Amygdala (tissue), 56 donors: Measurements from ENCODE around the gene TPPP2.

ENCODE experiments used
- DNase-seq, 56 donors: peaks; one replicate each; lab custom pipeline; 2025; lab: John Stamatoyannopoulos, UW

The TPPP2 gene

DNA sequence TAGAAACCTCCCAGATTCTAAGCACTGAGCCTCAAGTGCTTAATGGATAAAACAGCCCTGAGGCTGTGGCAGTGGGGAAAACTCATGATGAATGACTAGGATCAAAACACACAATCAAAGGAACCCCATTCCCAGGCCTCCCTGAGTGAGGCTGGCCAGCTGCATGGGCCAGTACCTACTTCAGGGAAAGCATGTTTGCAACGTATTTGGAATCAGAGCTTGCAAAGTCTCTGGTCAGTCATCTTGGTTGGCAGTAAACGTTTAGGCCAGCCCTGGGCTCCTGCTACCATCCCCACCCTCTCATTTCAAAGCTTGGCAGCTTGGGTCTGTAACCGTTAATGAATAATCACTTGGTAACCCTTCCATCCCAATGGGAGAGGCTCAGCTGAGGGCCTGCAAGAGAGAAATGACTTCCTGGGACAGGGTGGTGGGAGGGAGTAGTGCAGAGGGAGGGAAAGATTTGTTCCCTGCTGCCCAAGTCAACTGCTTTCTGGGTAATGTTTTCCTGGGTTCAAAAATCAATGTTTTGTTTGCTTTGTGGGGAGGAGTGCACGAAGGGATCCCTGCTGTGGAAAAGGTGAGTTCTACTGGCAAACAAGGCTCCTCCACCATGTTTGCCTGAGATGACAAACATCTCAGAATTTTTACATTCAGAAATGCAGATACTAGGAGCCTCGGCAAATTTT lies 25.6 kb downstream of the TPPP2 start:
- DNase-seq, result no peak

GRCh38 chr14:21056520-21057163 lies 26.6 kb downstream of the TPPP2 start:
- no peak for DNase-seq

- no peak for DNase-seq
Observed at GRCh38 chr14:21057803-21058675, 28.0 kb downstream of the TPPP2 start, which contains the start of gene RNASE8. TSS of gene RNASE8 (plus strand) at chr14:21057822. CDS start at chr14:21057893, 71 bp downstream.

GRCh38 chr14:21058903-21059302 lies 28.9 kb downstream of the TPPP2 start:
- DNase-seq, result no peak

GRCh38 chr14:21059842-21060613 lies 30.0 kb downstream of the TPPP2 start:
- peak in 11 of 56 donors; percentile 6 to 41 (median 22) for DNase-seq

GRCh38 chr14:21060614-21061346 lies 30.8 kb downstream of the TPPP2 start:
- no peak for DNase-seq

DNA sequence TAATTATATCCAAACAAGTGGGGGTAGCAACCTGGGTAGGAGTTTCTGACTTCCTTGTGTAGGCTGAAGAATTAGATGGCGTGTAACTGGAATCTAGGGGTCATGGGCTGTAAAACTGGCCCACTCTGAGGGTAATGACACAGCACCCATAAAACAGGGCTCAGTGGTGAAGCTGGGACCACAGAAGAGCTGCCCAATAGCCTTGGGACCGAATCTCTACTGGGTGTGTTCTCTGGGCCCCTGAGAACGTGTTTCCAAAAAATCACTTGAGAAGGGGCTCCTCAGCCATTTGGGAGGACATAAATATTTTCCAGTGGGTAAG lies 31.3 kb downstream of the TPPP2 start:
- no peak for DNase-seq

DNA sequence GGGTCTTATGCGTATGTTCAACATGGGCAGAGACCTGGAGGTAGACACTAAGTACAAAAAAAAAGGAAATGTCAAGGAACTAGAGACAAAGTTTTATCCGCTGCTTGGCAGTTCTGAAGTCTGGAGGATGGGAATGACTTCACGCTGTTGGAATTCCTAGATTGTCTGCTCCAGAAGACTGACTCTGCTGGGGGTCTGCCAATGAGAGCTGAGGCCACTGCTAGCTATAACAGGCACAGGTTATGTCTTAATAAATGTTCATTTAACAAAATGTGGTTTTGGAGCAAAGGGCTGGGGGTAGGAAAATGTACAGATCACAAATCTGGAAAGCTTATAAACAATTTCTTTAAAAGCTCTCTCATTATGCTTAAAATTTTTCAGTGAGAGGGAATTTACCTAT lies 33.5 kb downstream of the TPPP2 start:
- no peak for DNase-seq

- DNase-seq, result no peak
Observed at GRCh38 chr14:21066882-21067502, 37.0 kb downstream of the TPPP2 start.

DNA sequence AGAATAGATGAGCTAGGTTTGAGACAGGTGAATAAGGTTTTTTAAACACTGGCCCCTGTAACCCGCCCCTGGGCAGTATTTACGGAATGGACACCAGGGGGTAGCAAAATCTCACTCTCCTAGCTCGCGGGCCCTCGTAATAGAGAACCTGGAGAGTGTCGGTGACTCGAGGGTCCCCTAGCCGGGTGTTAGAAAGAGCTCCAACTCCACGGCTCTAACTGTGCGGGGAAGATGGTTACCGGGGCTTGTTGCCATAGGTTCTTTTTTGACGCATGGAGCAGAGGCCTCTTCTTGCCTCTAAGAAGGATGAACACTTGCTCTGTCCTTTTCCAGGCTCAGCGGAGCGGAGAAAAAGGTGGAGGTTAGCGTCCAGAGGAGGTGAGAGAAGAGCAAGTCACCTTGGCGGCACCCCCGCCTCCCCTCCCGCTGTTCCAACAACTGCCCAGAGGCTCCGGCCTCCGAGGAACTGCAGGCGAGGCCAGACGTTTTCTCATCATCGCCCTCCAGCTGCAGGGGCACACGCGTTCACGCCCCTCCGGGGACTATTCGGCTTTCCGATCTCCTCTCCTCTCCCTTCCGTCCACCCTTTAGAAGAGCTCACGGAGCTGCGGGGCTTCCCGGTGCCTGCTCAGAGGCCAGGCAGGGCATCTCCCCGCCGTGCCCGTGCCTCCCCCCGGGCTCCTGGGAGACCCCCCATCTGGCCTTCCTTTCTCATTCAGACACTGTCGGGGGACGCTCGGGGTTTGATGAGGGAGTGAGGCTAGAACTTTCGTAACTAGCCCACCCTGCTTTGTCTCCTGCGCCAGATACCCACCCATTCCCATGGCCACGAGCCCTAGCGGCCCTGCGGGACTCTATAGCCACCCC lies 38.7 kb downstream of the TPPP2 start:
- peak in 38 of 56 donors; percentile 9 to 71 (median 42) for DNase-seq

DNA sequence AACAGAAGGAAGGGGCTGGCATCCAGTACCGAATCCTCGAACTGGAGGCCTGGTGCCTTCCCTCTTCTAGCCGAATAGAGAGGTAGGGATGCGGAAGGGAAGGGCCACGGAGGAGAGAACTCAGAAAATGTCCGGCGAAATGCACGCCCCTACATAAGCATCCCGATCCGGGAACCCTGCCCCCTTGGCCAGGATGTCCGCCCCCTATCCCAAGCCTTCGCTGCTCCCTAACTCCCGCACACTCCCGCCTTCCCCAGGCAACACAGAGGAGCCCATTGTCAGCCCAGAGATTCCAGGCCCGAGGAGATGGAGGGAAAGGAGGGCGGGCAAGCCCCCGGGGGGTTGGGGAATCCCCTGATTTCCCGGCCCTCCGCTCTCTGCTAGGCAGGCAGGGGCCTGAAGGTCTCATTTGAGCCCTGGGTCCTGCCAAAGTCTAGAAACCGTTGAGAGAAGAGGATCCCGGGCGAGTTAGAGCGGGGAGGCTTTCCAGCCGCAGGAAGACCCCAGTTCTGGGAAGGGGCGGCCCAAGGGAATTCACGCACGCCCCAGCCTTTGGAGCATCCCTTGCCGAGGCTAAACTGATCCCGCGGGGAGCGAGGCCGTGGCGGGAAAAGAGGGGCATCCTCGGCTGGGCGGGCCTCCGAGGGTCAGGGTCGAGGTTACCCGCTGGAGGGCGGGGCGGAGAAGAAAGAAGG lies 39.5 kb downstream of the TPPP2 start:
- peak in 49 of 56 donors; percentile 30 to 81 (median 64) for DNase-seq

DNA sequence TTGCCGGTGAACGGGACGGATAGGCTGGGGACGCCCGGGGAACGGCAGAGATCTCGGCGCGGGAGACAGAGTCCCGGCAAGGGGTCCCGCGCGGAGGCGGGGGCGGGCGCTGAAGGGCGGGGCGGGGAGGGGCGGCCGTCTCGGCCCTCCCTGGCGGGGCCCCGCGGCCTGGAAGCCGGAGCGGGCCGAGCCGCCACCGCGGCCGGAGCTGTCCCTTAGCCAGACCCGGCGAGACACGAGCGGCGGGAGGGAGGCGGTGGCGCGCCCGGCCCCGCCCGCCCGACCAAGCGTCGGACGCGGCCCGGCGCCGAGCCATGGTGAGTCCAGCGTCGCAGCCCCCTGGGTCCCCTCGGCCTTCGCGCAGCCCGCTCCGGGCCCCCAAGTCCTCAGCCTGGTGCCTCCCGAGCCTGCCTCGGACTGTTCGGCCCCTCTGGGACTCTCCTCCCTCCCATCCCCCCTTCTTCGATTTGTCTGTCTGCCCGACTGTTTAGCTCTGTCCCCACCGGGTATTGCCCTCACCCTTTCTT lies 40.1 kb downstream of the TPPP2 start, which contains the start of gene ARHGEF40:
ARHGEF40 (plus strand) TSS at position 222 of the 527 bp plus-strand sequence; CDS start at position 315, 93 bp downstream.
- peak in 47 of 56 donors; percentile 35 to 80 (median 68) for DNase-seq

DNA sequence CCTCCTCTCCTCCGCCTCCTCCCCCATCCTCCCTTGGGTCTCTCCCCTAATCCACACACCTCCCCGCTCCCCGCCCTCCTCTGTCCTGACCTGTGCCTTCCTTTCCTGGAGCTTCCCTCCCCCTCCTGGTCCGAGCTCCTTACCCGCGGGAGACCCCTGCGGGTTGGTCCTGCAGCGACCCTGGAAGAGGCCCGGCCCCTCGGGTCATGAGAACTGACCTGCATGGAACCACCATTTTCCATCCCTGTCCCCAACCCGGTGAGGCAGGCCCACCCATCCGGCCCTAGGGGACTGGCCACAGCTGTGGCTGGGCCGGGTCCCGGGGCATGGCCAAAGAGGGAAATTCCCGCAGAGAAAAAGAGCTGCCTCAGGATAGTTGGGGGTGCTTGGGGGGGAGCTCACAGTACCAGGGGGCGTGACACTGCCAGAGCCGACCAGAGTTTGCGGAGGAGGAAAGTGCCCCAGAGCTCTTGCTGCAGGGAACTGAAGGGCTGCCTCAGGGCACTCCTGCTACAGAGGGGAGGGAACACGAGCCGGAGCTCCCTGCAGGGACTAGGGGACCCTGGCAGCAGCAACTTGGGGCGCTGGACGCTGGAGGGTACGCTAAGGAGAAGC lies 40.7 kb downstream of the TPPP2 start:
- peak in 24 of 56 donors; percentile 28 to 71 (median 55) for DNase-seq

DNA sequence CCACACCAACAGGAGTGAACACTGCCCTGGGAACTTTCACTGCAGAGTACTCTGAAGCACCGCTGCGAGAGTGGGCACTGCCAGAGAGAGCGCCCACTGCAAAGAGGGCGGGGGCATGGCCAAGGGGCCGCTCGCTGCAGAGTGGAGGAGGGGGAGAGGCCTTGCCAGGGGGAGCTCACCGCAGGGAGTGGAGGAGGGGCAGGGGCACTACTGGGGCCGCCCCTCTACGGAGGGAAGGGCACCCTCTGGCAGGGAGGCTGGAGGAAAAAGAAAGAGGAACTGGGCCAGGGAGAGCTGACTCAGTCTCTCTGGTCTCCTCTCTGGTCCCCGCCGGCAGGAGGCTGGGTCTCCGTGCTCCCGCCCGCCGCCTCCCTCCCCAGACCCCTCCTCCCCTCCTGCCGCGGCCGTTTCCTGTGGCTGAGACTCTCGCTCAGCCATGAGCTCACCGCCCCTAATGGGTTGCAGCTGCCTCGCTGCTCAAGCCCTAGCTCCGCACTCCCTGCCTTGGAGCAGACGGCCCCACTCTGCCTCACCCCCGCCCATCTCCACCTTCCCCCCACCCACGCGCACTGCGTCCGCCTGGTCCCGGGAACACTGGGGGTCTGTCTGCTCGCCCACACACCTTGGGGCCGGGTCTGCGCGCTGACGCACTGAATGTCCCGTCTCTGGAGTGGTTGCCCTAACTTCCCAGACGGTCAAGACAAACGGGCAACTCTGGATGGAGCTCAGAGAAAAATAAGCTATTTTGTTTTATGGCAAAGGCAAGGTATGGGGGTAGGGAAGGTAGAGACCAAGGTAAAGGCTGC lies 41.4 kb downstream of the TPPP2 start:
- peak in 52 of 56 donors; percentile 38 to 81 (median 64) for DNase-seq

- peak in 3 of 56 donors; percentile 5 to 37 (median 15) for DNase-seq
Observed at GRCh38 chr14:21072031-21072473, 42.0 kb downstream of the TPPP2 start.
